Stimulated activated CD4-positive, alpha-beta T cell treated with anti-CD3 and anti-CD28 coated beads, Interleukin-12 subunit alpha, Interleukin-12 subunit beta, amount 100 ng/mL, for 24 hours (primary cell): ENCODE data around the gene ITFG1.
"Not testable (repeated sequence)": the region's sequence is repeated elsewhere in the genome, so short reads cannot be mapped to it uniquely, and the experiment has no call there.

Experiments
- DNase-seq, 2 experiments: peaks; one replicate each; pipeline ENCODE4 v3.0.0-alpha.2; 2020; ENCODE audit warnings: low read depth in 2 of 2

ITFG1 gene

GRCh38 chr16:47424846-47425245, 36.0 kb downstream of the ITFG1 start:
- no peak for DNase-seq

DNA sequence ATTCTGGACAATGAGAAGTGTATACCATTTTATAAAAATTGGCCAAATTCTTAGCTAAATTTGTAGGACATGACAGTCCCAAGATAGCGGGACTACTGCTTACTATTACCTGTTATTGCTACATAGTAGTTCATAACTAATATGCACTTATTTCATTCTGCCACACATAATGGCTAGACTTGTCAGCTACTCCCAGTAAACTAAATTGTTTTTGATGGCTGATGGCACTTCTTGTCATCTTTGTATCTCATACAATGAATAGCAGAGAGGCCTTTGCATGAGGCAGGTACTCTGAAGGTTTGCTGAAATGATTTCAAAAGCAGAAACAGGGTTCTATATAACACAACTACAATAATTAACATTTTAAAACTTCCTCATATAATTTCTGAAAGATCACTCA, 44.0 kb downstream of the ITFG1 start:
- no peak for DNase-seq

DNA sequence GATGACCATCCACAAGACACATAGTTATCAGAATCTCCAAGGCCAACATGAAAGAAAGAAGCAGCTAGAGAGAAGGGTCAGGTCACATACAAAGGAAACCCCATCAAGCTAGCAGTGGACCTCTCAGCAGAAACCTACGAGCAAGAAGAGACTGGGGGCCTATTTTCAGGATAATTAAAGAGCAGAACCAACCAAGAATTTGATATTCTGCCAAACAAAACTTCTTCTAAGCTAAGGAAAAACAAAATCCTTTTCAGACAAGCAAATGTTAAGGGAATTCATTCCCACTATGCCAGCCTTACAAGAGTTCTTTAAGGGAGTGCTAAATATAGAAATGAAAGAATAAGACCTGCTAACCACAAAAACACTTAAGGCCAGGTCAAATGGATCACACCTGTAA, 47.8 kb downstream of the ITFG1 start:
- DNase-seq: no peak

DNA sequence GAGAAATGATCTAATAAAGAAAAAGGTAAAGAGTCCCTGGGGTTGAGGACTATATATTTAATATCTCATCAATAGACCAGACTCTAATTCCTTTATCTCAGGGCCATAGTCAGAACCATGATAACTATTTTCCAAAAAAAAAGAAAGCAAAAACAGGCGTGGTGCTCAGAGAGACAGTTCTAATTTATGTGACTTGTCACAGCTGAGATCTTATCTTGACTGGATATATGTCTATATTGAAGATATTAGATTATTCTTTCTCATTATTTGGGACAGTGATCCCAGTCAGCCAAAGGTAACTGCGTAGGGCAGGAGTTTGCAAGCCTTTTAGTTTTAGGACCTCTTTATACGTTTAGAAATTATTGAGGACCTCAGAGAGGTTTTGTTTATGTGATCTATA, 52.4 kb downstream of the ITFG1 start:
- DNase-seq: no peak

- no peak for DNase-seq
These were observed 64.9 kb downstream of the ITFG1 start for GRCh38 chr16:47395733-47396498.

DNA sequence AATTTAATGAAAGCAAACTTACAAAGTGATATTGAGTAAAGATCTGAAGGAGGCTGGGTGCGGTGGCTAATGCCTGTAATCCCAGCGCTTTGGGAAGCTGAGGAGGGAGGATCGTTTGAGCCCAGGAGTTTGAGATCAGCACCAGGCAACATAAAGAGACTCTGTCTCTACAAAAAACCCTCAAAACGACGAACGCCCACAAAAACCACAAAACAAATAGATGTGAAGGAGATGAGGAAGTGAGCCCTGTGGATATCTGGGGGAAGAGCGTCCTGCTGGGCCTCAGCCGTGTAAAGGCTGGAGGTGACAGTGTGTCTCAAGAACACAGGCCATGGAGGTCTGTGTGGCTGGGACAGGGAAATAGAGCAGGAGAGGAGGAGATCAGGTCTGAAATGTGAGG, 68.8 kb downstream of the ITFG1 start:
- DNase-seq: no peak

DNA sequence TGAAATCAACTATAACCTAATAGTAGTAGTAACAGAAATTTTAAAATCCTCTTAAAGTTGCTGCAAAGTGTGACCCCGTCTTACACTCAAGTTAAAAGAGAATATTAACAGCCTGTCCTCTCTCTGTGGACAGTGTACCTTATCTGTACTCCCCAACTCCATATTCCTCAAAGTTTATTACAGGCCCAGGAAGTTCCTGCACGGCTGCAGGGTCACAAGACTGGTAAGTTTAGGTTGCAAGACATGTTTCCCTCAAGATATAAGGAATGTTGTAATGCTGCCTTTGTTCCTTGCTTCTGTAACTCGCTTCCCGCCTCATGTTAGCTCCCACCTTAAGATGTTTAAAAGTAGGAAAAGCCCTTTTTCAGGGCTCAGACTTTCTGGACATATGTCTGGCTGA, 72.2 kb downstream of the ITFG1 start:
- no peak for DNase-seq

DNA sequence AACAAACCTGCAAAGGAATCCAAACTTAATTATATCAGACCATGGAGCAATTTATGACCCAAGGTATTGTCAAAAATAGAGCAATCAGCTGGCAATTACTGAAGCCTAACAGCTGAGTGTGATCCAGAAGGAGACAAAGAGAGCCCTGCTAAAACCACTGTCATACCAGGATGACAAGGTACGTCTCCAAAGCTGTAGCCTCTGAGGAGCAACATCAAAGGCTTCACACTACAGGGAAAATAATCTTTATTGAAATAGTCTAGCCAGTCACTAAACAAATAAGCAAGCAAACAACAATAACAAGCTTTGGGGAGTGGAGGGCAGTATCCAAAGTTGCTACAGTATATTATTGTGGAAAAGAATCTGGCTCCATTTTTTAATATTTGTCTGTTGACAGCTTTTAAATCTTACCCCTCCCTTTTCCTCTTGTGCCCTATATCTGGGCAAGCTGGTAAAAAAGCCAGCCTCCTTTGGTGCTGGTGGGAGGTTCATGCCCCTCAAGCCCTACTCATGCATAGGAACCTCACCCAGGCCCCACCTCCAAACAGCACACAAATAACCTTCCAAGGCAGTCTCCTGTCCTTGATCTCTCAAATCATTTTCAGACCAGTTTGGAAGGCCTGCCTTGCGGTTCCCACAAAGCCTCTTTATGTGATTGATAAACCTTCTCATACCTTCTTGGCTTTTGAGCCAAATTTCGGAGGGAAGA, 73.7 kb downstream of the ITFG1 start:
- no peak for DNase-seq

- no peak for DNase-seq
These were observed 74.6 kb downstream of the ITFG1 start for GRCh38 chr16:47386201-47386718.

GRCh38 chr16:47382362-47382761, 78.5 kb downstream of the ITFG1 start:
- DNase-seq: no peak

- DNase-seq: no peak
These were observed 83.7 kb downstream of the ITFG1 start for GRCh38 chr16:47377154-47377553.

DNA sequence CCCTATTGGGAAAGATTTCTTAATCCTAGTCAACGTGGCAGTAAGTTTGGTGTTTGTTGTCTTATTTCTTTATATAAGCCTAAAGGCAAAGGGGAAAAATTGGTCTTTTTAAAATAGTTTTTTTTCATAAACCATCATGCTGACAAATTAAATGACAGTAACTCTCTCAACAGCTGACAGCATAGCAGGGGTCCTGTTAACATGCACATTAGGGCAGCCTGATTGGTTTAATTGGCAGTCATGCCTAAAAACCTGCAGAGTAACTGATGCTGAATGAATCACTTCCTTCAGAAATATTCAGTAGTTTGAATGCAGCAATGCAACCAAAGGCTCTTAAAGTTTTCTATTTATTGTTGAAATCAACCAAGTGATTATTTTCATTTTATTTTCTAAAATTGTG, 85.4 kb downstream of the ITFG1 start:
- no peak for DNase-seq

- no peak for DNase-seq
These were observed 86.2 kb downstream of the ITFG1 start for GRCh38 chr16:47374629-47375028.

GRCh38 chr16:47371271-47372014, 89.4 kb downstream of the ITFG1 start:
- DNase-seq: no peak

DNA sequence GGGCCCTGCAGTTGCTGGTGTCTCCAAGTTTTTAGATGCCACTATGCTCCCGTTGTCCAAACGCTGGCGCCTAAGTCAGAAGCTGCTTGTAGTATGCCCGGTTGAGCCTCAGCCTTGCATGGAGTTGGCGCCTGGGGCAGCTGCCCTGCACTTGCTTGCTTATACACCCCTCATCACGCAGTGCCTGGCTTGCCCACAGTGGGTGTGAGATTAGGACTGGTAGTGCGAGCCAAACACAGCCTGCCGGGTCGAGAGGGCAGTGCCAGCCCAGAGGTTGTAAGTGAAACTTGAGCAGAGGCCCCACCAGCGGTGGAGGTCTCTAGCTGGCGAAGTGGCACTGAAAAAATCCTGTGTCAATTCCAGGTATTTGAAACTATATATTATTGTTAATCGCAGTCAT, 90.3 kb downstream of the ITFG1 start:
- no peak for DNase-seq

GRCh38 chr16:47366228-47366627, 94.6 kb downstream of the ITFG1 start:
- DNase-seq: no peak

- no peak for DNase-seq
These were observed 97.1 kb downstream of the ITFG1 start for GRCh38 chr16:47363761-47364160.

DNA sequence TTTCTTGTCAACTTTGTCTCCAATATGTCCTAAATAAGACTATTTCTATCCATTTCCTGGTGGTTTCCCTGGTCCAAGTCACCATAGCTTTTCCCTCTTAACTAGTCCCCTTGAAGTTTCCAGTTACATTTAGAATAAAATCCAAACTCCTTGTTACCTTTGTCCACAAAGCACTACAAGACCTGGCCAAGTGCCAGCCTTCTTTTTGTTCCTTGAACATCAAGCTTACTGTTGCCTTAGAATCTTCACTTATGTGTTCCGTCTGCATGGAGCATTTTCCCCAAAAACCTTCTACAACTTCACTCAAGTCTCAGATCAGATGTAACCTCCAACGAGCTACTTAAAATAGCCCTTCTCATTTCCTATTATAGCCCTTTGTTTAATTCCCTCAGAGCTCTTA, 101.4 kb downstream of the ITFG1 start:
- no peak for DNase-seq

- no peak for DNase-seq
These were observed 102.0 kb downstream of the ITFG1 start for GRCh38 chr16:47358816-47359215.

DNA sequence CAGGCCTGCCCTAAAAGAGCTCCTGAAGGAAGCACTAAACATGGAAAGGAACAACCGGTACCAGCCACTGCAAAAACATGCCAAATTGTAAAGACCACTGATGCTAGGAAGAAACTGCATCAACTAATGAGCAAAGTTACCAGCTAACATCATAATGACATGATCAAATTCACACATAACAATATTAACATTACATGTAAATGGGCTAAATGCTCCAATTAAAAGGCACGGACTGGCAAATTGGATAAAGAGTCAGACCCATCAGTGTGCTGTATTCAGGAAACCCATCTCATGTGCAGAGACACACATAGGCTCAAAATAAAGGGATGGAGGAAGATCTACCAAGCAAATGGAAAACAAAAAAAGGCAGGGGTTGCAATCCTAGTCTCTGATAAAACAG, 111.8 kb downstream of the ITFG1 start:
- not testable (repeated sequence) for DNase-seq

GRCh38 chr16:47347021-47347696, 113.7 kb downstream of the ITFG1 start:
- DNase-seq: not testable (repeated sequence)

DNA sequence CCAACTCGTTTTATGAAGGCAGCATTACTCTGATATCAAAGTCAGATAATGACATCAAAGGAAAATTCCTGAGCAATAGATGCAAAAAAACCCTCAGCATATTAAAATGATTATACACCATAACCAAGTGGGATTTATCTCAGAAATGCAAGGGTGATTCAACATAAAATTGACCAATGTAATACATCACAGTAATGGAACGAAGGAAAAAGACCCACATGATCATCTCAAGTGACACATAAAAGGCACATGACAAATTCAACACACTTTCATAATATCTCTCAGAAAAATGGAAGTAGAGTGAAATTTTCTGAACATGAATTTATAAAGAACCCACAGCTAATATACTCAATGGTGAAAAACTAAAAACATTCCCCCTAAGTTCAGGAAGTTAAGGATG, 118.8 kb downstream of the ITFG1 start:
- no peak for DNase-seq
